HG03103 (cell line): ENCODE data around the gene ADPGK.
A peak's percentile ranks its signal among the peaks of the same experiment; 100 is the strongest.
"Not testable (repeated sequence)": the region's sequence is repeated elsewhere in the genome, so short reads cannot be mapped to it uniquely, and the experiment has no call there.

Experiments used
- ATAC-seq: cut with Tn5 transposase; IDR thresholded peaks from one replicate; pipeline ENCODE4 v1.9.1; 2021; ENCODE audit warnings: low read depth; ENCODE audit not compliant: unreplicated experiment

Gene ADPGK

GRCh38 chr15:72754096-72754495 lies 29.5 kb downstream of the ADPGK start:
- no peak for ATAC-seq

GRCh38 chr15:72751751-72752455 lies 31.7 kb downstream of the ADPGK start:
- no peak for ATAC-seq

GRCh38 chr15:72749700-72750099 lies 33.9 kb downstream of the ADPGK start:
- ATAC-seq, result no peak

- peak; percentile 73 for ATAC-seq
Measured at GRCh38 chr15:72740219-72740618, 43.3 kb downstream of the ADPGK start.

GRCh38 chr15:72737723-72738122 lies 45.8 kb downstream of the ADPGK start:
- no peak for ATAC-seq

GRCh38 chr15:72737061-72737460 lies 46.5 kb downstream of the ADPGK start:
- ATAC-seq, result no peak

GRCh38 chr15:72735111-72735510 lies 48.4 kb downstream of the ADPGK start:
- ATAC-seq, result no peak

- no peak for ATAC-seq
Measured at GRCh38 chr15:72733941-72734738, 49.4 kb downstream of the ADPGK start.

GRCh38 chr15:72732516-72732915 lies 51.0 kb downstream of the ADPGK start:
- ATAC-seq, result no peak

GRCh38 chr15:72732086-72732485 lies 51.5 kb downstream of the ADPGK start:
- no peak for ATAC-seq

GRCh38 chr15:72728821-72729220 lies 54.7 kb downstream of the ADPGK start:
- no peak for ATAC-seq

GRCh38 chr15:72728249-72728648 lies 55.3 kb downstream of the ADPGK start:
- ATAC-seq, result not testable (repeated sequence)

GRCh38 chr15:72727154-72727553 lies 56.4 kb downstream of the ADPGK start:
- ATAC-seq, result no peak

GRCh38 chr15:72725851-72726250 lies 57.7 kb downstream of the ADPGK start:
- ATAC-seq, result not testable (repeated sequence)

- no peak for ATAC-seq
Measured at GRCh38 chr15:72725446-72725845, 58.1 kb downstream of the ADPGK start.

GRCh38 chr15:72724028-72724427 lies 59.5 kb downstream of the ADPGK start:
- no peak for ATAC-seq

GRCh38 chr15:72722071-72722696 lies 61.4 kb downstream of the ADPGK start:
- ATAC-seq, result no peak

- not testable (repeated sequence) for ATAC-seq
Measured at GRCh38 chr15:72708551-72709303, 74.8 kb downstream of the ADPGK start.

- ATAC-seq, result no peak
Measured at GRCh38 chr15:72706266-72706665, 77.3 kb downstream of the ADPGK start.
